Gastroesophageal sphincter (tissue), 4 donors: Measurements from ENCODE around the gene SREBF2. TPM values are rescaled to one million over a fixed set of nuclear protein-coding genes. Genes with fewer than 3 reads are reported as not detected.

Source experiments
- ATAC-seq: fragments of 150-250 bp; one replicate; pipeline ENCODE4 v1.9.1; 2016; ENCODE audit warnings: mild to moderate bottlenecking, moderate library complexity
- H3K27ac ChIP-seq, 4 donors: fragments of 200-600 bp; sonication (generic) in 3 of 4; 1 replicate in 3 of 4; 2 replicates in 1 of 4; pipeline ENCODE4 v1.5.1; 2016 to 2019
- H3K27me3 ChIP-seq: fragments of 200-600 bp; sonication (generic); one replicate; pipeline ENCODE4 v1.5.1; 2019
- H3K36me3 ChIP-seq, 2 donors: fragments of 200-600 bp; sonication (generic); one replicate each; pipeline ENCODE4 v1.5.1; 2019; ENCODE audit warnings: control low read depth in 1 of 2
- H3K4me1 ChIP-seq, 3 donors: fragments of 200-600 bp; sonication (generic); 1 replicate in 2 of 3; 2 replicates in 1 of 3; pipeline ENCODE4 v1.5.1; 2016 to 2019; ENCODE audit warnings: control low read depth in 2 of 3
- H3K4me3 ChIP-seq, 2 donors: fragments of 200-600 bp; sonication (generic); one replicate each; pipeline ENCODE4 v1.5.1; 2019; ENCODE audit warnings: mild to moderate bottlenecking in 1 of 2, moderate library complexity in 1 of 2
- H3K9me3 ChIP-seq, 3 donors: fragments of 200-600 bp; sonication (generic); one replicate each; pipeline ENCODE4 v1.5.1; 2017 to 2019; ENCODE audit warnings: control low read depth in 2 of 3
- EP300 ChIP-seq: sonication (generic); formaldehyde crosslinking; IDR thresholded peaks from one replicate; pipeline ENCODE4 v1.6.1; 2017; ENCODE audit warnings: antibody characterized with exemption, mild to moderate bottlenecking
- POLR2A ChIP-seq, 2 donors: fragments of 450-650 bp; IDR thresholded peaks; one replicate each; pipeline ENCODE4 v1.6.1; 2017; ENCODE audit warnings: antibody characterized with exemption in 2 of 2, mild to moderate bottlenecking in 2 of 2, moderate library complexity in 1 of 2
- POLR2AphosphoS5 ChIP-seq: sonication (generic); formaldehyde crosslinking; IDR thresholded peaks from one replicate; pipeline ENCODE4 v1.6.1; 2017; ENCODE audit warnings: antibody characterized with exemption
- WGBS, 2 donors: methylation state at CpG; one replicate each; pipeline ENCODE4 v1.1.5; 2018; ENCODE audit warnings: low coverage in 1 of 2; 5-methylcytosine and 5-hydroxymethylcytosine counted together
- total RNA-seq, 4 donors: library from RNA; depleted of rRNA; stranded (reverse); fragments of >200 nt; gene quantifications; one replicate each; pipeline ENCODE4 v1.1.0, GENCODE V29; 2016
- TF ChIP-seq, protein P1 (sequence below), 4 experiments: fragments of 200-600 bp in 2 of 4; fragments of 450-650 bp in 2 of 4; sonication (generic) in 1 of 4; IDR thresholded peaks; one replicate each; pipeline ENCODE4 v1.5.1; 2017 to 2019; ENCODE audit warnings: antibody characterized with exemption in 4 of 4, mild to moderate bottlenecking in 2 of 4, moderate library complexity in 2 of 4

The SREBF2 gene
- total RNA-seq, 4 donors from 2014 or later, result 39.7 to 101 (median 58.8) TPM

DNA sequence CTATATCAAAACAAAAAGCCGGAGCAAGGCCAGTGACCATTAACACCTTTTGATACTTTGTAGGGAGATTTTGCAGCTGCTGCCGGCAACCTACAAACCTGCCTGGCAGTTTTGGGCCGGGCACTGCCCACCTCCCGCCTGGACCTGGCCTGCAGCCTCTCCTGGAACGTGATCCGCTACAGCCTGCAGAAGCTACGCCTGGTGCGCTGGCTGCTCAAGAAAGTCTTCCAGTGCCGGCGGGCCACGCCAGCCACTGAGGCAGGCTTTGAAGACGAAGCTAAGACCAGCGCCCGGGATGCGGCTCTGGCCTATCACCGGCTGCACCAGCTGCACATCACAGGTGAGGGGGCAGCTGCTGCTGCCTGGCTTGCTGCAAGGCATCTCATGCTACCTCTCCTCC, 47.7 kb downstream of the SREBF2 start:
- no peak overlapping the region for H3K4me3 ChIP-seq
- TF ChIP-seq POLR2A (IDR thresholded peaks at IDR 0.05), result no peak
- TF ChIP-seq, protein P1, sequence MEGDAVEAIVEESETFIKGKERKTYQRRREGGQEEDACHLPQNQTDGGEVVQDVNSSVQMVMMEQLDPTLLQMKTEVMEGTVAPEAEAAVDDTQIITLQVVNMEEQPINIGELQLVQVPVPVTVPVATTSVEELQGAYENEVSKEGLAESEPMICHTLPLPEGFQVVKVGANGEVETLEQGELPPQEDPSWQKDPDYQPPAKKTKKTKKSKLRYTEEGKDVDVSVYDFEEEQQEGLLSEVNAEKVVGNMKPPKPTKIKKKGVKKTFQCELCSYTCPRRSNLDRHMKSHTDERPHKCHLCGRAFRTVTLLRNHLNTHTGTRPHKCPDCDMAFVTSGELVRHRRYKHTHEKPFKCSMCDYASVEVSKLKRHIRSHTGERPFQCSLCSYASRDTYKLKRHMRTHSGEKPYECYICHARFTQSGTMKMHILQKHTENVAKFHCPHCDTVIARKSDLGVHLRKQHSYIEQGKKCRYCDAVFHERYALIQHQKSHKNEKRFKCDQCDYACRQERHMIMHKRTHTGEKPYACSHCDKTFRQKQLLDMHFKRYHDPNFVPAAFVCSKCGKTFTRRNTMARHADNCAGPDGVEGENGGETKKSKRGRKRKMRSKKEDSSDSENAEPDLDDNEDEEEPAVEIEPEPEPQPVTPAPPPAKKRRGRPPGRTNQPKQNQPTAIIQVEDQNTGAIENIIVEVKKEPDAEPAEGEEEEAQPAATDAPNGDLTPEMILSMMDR (IDR thresholded peaks at IDR 0.05), result no peak
- WGBS, 2 donors, result 90 to 100% methylated on average over 1 to 5 of the region's 16 CpGs

DNA sequence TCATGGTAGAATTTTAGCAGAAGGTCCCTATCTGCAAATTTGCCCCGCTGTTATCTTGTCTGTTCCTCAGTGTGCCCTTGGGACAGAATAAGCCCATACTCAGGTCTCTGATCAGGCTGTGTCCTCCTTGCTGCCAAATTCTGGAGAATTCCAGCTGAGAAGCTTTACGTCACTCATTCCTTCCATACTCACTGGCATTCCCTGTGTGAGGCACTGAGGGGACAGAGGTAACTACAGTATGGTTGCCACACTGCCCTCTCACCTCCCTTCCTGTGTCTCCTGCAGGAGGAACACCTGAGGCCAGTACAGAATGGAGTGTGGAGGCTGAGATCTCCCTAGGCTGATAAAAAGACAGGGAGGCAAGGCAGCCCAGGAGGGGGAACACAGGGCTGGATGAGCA, 50.5 kb downstream of the SREBF2 start:
- Histone ChIP-seq H3K27ac (no peak overlapping the region), H3K4me3 (no peak overlapping the region), H3K4me1 (no peaks in the 10 kb centered on the region), H3K9me3 (no peaks in the 10 kb centered on the region), H3K27me3 (no peaks in the 10 kb centered on the region), H3K36me3 (peaks cover 0 to 100% of the 10 kb centered on the region in 2 donors)
- 90% methylated on average over 2 of the region's 2 CpGs; no CpG with 5 or more reads in 1 of the 2 donors for WGBS, 2 donors
- TF ChIP-seq, protein P1 (IDR thresholded peaks at IDR 0.05), result no peak
- TF ChIP-seq POLR2AphosphoS5, result no peak
- no peak for TF ChIP-seq POLR2A (IDR thresholded peaks at IDR 0.05)
- TF ChIP-seq EP300, result no peak
- ATAC-seq, result no peak

More for the DNA sequence above, 47.7 kb downstream of the SREBF2 start:
- Histone ChIP-seq H3K27me3 (no peaks in the 10 kb centered on the region), H3K27ac (no peak overlapping the region), H3K9me3 (no peaks in the 10 kb centered on the region), H3K4me1 (no peaks in the 10 kb centered on the region), H3K36me3 (peaks cover 0 to 100% of the 10 kb centered on the region in 2 donors)
- ATAC-seq, result no peak

DNA sequence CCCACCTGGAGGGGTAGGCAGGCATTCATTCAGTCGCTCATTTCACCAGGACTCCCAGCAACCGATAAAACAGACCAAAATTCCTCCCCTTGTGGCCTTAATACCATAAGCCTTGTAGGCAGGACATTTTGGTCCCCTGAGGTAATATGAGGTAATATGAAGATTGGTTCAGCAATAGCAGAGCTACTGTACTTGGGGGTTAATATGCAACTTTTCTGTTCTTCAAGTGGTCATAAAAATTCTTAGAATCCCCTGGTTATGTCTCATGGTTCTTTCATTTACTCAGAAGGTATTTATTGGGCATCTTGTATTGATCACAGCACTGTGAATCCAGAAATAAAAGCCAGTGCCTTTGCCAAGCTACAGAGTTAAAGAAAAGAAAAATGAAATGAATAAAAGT, 52.2 kb downstream of the SREBF2 start:
- no peaks in the 10 kb centered on the region for H3K4me1 ChIP-seq
- H3K27ac ChIP-seq, result no peak overlapping the region
- no peaks in the 10 kb centered on the region for H3K9me3 ChIP-seq
- 100% methylated on average over 1 to 2 of the region's 2 CpGs for WGBS, 2 donors
- ATAC-seq, result no peak
- H3K27me3 ChIP-seq, result no peaks in the 10 kb centered on the region
- H3K4me3 ChIP-seq, result no peak overlapping the region
- TF ChIP-seq POLR2A (IDR thresholded peaks at IDR 0.05) (no peak), EP300 (no peak), POLR2AphosphoS5 (no peak)
- TF ChIP-seq, protein P1 (IDR thresholded peaks at IDR 0.05), result no peak
- peaks cover 0 to 100% of the 10 kb centered on the region in 2 donors for H3K36me3 ChIP-seq

- H3K9me3 ChIP-seq, result no peaks in the 10 kb centered on the region
- peaks cover 0 to 100% of the 10 kb centered on the region in 2 donors for H3K36me3 ChIP-seq
- H3K4me3 ChIP-seq, result no peak overlapping the region
- 74 to 87% methylated on average over 6 of the region's 6 CpGs for WGBS, 2 donors
- H3K27ac ChIP-seq, result no peak overlapping the region
- TF ChIP-seq POLR2A (IDR thresholded peaks at IDR 0.05), result no peak
- no peak for TF ChIP-seq POLR2AphosphoS5
- TF ChIP-seq EP300, result no peak
- TF ChIP-seq, protein P1 (IDR thresholded peaks at IDR 0.05), result no peak
- H3K27me3 ChIP-seq, result no peaks in the 10 kb centered on the region
- no peaks in the 10 kb centered on the region for H3K4me1 ChIP-seq
- ATAC-seq, result no peak
Measured at GRCh38 chr22:41885516-41885915, 52.6 kb downstream of the SREBF2 start.

GRCh38 chr22:41888627-41889200, 55.8 kb downstream of the SREBF2 start:
- ATAC-seq, result no peak
- 52 to 86% methylated on average over 1 to 3 of the region's 4 CpGs for WGBS, 2 donors

More at GRCh38 chr22:41888627-41889200, 55.8 kb downstream of the SREBF2 start:
- Histone ChIP-seq H3K27ac (no peak overlapping the region), H3K4me1 (no peaks in the 10 kb centered on the region), H3K4me3 (no peak overlapping the region), H3K27me3 (no peaks in the 10 kb centered on the region), H3K36me3 (peaks cover 0 to 98% of the 10 kb centered on the region in 2 donors), H3K9me3 (no peaks in the 10 kb centered on the region)
- no peak for TF ChIP-seq POLR2AphosphoS5
- TF ChIP-seq POLR2A (IDR thresholded peaks at IDR 0.05), result no peak
- TF ChIP-seq EP300, result no peak
- TF ChIP-seq, protein P1 (IDR thresholded peaks at IDR 0.05), result no peak
